Measurements from ENCODE around the gene GRIN2C. TPM values are rescaled to one million over a fixed set of nuclear protein-coding genes. Genes with fewer than 3 reads are reported as not detected.

GRIN2C gene
- total RNA-seq: 1.2 TPM

GRCh38 chr17:74859459-74860228 lies at the start of gene GRIN2C:
Gene GRIN2C, minus strand, starts transcription at chr17:74859885. Its CDS starts 4,793 bp downstream, at chr17:74855092.

GRCh38 chr17:74892974-74893911 lies 33.6 kb upstream of the GRIN2C start, which contains the start of gene FADS6:
Gene FADS6, minus strand, starts transcription at chr17:74893633. Its CDS starts 38 bp downstream, at chr17:74893595.

GRCh38 chr17:74872313-74873036 lies 12.8 kb upstream of the GRIN2C start, which contains the start of gene FDXR:
Gene FDXR, minus strand, starts transcription at chr17:74872994. Its CDS starts 50 bp downstream, at chr17:74872944.

Other genes with a start within 250 kb of the GRIN2C start
- 1.1 TPM for gene CD300E, start 236.1 kb downstream of the GRIN2C start, total RNA-seq
- gene CD300LF, start 147.0 kb downstream of the GRIN2C start, total RNA-seq: 3.0 TPM
- gene RAB37, start 122.6 kb downstream of the GRIN2C start, total RNA-seq: 3.0 TPM
- gene NHERF1, start 111.3 kb downstream of the GRIN2C start, total RNA-seq: 48.7 TPM
- gene NAT9, start 83.5 kb downstream of the GRIN2C start, total RNA-seq: 33.6 TPM
- 7.5 TPM for gene FDXR, start 13.1 kb upstream of the GRIN2C start, total RNA-seq
- 0.64 TPM for gene FADS6, start 33.7 kb upstream of the GRIN2C start, total RNA-seq
- 0.64 TPM for gene USH1G, start 63.4 kb upstream of the GRIN2C start, total RNA-seq
- gene OTOP2, start 64.4 kb upstream of the GRIN2C start, total RNA-seq: not detected
- gene OTOP3, start 76.0 kb upstream of the GRIN2C start, total RNA-seq: not detected
- 13.1 TPM for gene HID1, start 112.9 kb upstream of the GRIN2C start, total RNA-seq
- 8.2 TPM for gene CDR2L, start 127.7 kb upstream of the GRIN2C start, total RNA-seq
- gene MRPL58, start 152.8 kb upstream of the GRIN2C start, total RNA-seq: 40.1 TPM
- gene ATP5PD, start 187.1 kb upstream of the GRIN2C start, total RNA-seq: 237 TPM
- 18.5 TPM for gene KCTD2, start 187.3 kb upstream of the GRIN2C start, total RNA-seq
- 62.5 TPM for gene SLC16A5, start 228.1 kb upstream of the GRIN2C start, total RNA-seq

Data from metanephros (tissue), 1 donor.